DMS79 treated with DMSO at 0.1 percent for 48 hours (cell line): ENCODE measurements around the gene KRT74.

ENCODE experiments used
- DNase-seq: peaks from one replicate; lab custom pipeline; 2025; lab: John Stamatoyannopoulos, UW

Gene KRT74

DNA sequence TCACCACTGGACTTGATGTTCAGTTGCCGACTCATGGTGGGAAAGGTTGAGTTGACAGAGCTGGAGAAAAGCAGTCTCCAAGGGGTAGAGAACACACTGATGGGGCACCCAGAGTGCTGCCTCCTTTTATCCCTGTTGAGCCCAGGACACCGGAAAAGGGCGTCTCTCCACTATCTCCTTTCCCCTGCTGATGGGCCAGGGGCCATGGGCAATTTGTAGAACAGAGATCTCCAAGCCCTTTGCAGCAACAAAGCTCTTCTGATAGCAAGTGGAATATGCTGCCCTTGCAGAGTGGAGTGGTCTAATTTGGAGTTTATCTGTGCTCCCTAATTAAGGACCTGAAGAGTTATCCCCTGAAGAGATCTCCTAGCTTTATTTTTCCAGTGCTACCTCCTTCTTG is at the start of gene KRT74:
Gene KRT74 (minus strand): TSS at position 101 of the 400 bp plus-strand sequence. CDS start 66 bp downstream, at position 35.
- DNase-seq: no peak

DNA sequence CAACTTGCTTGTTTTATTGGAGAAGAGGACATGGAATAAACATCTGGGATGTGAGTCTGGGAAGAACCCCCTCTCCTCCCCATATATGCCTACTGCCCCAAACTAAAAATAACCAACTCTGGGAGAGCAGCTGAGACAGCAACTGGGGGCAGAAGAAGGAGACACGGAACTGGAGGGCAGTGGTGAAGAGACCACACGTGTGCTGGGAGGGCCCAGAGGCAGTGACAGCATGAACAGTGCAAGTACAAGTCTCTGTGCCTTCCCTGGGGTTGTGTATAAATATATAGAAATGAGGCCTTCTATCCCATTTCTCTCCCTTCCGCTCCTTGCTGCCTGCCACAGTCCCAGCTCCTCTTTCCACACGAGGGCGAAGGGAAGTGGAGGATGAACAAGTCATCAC is 48.7 kb upstream of the KRT74 start:
- no peak for DNase-seq

DNA sequence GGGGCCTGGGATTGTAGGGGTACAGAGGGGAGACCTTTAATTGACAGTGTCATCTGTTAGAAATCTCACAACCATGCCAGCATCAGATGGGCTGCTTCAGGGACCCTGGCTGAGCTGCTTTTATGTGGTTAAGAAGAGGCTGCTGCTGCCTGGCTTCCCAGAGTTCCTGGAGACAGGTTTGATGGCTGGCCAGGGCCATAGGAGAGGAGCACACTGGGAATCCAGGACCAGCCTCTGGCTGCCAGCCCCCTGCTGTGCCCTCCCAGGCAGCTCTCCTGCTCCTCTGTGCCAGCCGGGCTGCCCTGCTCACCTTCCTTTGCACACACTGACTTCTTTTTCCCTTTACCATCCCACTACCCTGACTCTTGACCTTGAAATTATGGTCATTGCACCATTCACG is 45.2 kb upstream of the KRT74 start:
- no peak for DNase-seq

DNA sequence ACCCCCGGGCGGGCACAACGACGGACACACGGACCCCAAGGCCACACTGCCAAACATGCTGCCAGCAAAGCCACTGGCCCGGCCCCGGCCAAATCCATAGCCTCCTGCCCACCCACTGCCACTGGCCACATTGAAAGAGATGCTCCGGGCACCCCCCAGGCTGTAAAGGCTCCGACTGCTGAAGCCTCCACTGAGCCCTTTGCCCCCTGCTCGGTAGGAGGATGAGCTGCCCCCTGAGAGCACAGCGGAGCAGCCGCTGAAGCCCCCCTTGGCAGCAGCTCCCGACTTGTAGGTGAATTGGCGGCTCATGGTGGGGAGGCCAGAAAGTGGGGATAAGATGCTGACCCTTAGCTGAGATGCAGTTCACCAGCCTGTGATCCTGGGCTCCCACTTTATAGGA is 44.6 kb upstream of the KRT74 start, which contains the start of gene KRT73:
Gene KRT73 (minus strand): TSS at position 344 of the 400 bp plus-strand sequence. CDS start 35 bp downstream, at position 309.
- DNase-seq: no peak

DNA sequence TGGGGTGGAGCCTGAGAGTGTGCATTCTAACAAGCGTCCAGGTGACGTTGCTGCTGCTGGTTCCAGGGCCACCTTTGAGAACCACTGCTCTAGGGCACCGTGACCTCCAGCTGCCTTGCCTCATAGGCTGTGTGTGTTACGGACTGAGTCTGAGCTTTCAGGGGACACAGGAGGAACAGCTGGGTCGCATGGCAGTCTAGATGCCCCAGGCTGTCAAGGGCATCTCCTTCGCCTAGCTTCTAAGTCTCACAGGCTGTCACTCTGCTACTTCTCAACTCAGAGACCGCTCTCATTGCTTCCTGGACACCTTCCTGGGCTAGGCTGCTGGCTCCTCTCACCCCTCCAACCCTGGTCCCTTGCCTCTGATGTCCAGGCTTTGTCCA is 43.8 kb upstream of the KRT74 start:
- no peak for DNase-seq

DNA sequence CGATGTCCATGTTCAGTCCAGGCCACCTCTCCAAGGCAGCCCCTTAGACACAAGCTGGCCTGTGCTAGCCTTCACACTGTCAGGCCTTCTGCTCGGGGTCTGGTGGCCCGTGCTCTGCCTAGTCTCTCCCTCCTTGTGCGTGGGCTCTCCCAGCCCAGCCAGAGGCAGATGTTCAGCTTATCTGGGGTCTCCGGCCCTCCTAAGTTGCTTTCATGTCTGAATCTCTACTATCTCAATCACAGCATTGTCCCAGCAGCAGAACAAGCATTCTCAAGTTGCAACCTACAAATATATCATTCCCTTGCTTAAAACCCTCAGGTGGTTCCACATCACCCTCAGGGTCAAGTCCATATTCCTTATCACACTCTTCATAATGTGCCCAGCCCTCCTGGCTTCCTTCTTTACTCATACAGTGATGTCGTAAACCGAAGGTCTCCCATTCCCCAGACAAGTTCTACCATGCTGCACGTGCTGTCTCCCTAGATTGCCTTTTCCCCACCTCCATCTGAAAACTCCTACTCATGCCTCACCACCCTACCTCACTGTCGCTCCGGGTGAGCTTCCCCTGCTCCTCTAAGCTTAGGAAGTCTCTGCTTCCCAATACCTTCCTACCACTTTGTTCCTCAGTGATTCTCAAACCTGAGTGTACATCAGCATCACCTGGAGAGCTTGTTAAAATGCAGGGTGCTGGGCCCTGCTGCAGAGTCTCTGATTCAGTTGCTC is 43.2 kb upstream of the KRT74 start:
- DNase-seq: no peak

DNA sequence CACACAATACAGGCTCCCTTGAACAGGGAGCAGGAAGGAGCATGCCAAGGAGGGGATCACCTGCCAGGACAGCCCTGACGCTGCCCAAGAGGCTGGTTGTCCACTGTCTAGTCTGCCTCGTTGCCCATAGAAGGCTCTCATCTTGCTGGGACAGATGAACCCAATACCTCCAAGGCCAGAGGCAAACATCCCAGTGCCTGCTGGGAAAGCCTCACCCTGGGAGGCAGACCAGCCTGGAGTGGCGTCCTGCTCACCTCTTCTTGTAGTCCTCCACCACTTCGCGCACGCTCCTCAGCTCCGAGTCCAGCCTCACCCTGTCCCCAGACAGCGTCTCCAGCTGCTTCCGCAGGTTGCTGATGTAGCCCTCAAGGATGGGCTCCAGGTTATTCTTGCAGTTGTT is 42.3 kb upstream of the KRT74 start:
- no peak for DNase-seq

DNA sequence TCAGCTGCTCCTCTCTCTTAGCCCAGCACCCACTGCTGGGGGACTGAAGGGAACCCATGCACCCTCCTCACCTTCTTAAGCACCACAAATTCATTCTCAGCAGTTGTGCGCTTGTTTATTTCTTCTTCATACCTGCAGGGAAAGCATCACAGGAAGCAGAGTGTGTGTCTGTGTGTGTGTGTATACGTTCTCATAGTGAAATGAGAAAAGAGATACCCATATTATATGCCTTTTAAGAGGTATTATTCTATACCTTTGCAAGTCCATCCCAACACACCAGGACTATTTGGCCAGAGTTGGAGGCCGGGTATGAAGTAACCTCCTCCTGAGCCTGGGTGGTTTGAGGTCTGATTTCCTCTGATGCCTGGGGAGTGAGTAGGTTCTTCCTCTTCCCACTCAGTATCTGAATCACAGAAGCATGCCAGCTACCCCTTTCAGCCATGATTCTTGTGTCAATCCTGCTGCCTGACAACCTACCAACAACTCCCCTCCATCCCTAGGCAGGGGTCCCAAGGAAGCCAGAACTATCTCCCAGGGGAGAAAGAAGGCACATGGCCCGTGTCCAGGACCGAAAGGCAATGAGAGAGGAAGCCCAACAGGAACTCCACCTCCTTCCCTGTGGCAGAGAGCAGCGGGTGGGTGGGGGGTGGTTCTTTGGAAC is 41.7 kb upstream of the KRT74 start:
- DNase-seq: no peak

DNA sequence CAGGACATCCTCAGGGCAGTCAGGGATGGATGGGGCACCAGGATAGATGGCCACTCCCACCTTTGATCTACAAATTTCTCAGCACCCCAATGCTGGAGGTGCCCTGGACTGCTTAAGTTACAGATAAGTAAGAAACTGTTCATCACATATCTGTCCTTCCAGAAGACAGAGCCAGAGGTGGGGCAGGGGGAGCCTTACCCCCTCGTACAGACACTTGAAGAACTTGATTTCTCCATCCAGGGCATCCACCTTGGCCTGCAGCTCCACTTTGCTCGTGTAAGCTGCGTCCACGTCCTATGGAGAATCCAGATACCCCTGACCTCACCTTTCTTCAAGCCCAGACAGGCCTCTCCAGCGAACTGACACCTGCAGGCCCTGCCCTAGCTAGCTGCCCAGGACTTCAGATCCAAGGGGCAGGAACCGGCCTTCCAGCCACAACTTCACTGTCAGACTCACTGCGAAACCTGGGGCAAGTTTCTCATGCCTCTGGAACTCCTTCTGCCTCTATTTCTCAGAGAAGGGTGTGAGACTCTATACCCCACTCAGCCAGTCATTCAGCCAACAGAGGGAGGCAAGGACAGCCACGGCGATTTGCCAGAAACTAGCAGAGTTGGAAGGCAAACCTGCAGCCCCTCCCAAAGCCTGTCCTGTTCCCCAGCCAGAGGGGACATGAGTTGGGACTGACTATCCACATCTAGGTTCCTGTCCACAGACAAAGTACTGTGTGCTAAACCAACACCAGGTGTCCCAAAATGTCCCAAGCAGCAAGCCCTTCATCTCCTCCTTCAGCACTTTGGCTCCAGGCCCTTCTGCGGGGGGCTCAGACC is 41.0 kb upstream of the KRT74 start:
- no peak for DNase-seq

DNA sequence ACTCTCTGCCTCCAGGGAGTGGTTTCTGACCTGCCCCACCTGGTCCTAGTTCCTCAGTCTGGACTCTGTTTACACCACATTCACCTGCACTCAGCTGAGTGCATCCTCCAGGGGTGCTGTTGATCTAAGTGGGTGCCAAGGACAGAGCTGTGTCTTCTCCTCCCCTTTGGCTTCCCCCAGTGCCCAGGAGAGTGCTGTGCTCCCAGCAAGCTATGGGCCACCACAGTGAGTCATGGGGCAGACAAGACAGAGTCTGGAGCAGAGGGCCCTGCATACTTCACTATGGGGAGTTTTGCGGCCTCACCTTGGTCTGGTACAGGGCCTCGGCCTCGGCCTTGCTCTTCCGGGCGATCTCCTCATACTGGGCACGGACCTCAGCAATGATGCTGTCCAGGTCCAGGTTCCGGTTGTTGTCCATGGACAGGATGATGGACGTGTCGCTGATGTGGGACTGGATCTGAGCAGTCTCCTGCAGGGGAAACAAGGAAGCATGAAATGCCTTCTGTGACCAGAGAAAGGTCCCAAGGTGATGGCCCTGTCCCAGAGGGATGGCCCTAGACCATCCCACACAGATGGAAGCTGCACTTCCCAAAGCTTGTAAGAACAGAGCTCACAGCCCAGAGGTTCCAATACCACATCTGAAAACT is 39.9 kb upstream of the KRT74 start:
- DNase-seq: no peak

DNA sequence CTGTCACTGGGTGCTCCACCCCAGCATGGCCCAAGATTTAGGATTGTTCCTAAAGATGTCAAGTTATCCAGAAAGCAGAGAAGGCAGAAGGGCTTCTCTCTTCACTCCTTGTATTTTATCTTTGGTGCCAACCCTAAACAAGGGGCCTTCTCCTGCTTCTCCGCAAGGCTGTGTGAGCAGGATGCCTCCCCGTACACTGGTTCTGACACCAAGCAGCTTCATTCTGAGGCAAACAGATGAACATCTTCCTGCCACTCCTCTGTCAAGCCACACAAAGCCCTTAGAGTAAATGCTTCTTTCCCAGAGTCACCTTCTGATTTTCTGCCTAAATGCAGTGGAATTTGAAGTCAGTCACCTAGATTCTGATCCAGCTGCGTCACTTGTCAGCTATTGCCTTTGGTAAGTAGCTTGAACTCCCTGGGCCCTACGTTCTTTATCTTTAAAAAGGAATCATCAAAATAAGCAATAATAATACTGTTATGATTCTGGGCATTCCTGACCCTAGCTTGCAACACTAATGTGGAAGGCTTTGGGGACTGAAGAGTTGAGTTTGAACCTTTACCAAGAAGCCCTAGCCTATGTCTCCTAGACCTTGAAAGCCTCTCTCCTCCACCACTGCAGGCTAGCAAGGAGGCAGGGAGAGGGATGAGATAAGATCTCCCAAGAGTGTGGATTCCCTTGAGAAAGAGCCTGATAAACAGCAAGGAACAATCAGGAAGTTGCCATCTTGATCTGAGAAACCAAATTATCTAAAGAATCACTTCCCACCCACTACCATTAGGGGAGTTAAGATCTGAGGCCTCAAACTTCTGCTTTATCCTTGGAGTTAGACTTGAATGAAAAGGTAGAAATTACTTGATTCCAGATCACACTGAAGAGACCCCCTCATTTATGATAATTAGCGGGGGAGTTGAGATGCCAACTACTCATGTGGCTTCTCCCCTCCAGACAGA is 39.1 kb upstream of the KRT74 start:
- DNase-seq: no peak

DNA sequence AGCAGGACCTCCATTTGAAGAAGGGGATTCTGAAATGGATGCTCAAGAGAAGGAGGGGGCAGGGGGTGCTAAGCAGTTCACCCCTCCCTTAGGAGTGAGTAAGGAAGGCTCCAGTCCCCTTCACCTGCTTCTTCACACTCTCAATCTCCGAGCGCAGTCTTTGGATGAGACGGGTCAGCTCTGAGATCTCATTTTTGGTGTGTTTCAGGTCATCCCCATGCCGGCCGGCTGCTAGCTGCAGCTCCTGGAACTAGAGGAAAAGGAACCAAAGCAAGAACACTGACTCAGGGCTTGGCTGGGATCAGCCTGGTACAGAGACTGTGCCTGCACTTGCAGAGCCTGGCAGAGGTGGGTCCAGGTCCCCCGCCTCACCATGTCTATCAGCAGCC is 37.4 kb upstream of the KRT74 start:
- DNase-seq: no peak

DNA sequence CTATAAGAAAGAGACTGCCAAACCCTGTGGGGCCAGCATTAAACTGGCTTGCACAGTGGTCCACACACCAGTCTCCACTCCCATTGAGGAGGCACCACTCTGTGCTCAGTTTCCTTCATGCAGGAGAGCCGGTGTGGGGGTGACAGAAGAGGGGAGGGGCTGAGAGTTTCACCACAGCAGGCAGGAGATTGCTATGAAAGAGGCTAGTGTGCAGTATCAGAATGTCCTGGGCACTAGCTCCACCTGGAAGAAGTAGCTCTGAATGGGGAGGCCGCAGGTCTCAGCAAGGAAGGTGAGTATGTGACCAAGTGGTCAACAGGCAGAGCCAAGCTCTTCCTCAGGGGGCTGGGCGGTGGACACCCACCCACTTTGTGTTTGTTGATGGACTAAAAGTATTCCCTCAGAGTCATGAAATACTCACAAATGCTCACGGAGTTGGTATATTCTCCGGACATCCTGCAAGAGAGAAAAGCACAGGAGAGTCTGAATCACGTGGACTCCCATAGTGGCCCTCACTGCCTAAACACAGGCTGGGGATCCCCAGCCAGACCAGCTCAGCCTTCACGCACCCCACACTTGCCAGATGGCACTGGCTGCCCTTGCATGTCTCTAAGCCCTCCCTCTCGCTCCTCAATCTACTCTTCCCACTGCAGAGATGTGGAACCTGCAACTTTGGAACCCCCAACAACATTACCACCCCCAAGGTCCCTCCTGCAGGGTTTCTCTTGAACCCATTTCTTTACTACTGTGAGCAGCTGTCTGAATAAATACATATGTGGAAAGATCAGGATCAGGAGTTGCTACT is 35.4 kb upstream of the KRT74 start:
- no peak for DNase-seq

DNA sequence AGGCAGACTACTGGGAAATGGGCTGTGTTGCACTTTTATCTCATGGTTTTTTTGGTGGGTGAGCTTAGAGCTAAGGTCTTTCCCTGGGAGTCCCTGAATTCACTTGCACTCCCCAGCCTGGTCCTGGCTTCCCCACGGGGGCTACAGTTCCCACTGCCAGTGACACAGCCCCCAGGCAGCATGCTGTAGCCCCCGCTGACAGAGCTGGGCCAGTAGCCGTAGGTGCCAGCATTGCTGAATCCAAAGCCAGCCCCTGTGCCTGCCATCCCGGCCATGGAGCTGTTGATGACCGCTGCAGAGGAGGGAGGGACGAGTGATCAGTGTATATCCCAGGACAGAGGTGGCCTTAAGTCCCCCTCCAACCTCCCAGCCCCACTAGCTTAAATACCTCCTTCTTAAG is 34.5 kb upstream of the KRT74 start:
- no peak for DNase-seq

DNA sequence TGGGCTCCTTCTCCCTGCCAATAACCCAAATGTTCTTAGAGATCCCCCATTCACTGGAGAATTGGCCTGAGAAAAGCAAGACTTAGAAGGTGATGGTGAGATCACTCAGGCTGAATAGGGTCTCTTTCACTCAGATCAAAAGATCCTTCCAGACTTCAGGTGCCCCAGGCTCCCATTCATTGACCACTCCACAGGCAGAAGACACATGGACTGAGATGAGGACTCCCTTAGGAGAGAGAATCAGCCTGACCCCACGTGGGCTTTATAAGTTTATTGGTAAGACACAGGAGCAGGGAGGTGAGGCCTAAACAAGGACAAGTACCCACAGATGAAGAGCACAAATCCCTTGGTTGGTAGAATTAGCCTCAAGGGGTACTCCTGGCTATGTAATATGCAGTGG is 33.7 kb upstream of the KRT74 start:
- no peak for DNase-seq

DNA sequence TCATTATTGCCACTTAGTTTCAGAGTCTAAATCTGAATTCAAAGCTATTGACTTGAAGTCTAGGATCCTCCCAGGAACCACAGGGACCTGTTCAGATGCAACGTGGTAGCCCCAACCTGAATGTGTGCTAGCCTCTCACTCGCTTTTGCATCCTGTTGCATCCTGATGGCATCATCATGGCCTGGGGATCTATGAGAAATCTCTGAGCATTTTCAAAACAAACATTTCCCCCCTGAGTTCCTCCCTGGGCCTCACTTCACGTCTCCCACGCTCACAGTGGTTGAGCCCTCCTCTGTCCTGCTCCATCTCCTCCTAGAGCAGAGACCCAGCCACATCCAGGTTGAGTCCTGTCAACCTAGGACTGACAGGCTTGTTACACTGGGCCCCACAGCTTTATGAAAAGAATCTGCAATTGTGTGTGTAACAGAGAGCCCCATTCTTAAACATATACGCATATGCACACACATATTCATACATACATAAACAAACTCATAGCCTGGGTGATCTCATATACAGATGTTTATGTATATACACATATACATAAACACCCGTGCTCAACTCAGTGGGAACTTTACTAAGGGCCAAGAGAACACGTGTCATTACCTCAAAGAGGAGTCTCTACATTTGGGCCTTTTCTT is 33.1 kb upstream of the KRT74 start:
- DNase-seq: no peak

DNA sequence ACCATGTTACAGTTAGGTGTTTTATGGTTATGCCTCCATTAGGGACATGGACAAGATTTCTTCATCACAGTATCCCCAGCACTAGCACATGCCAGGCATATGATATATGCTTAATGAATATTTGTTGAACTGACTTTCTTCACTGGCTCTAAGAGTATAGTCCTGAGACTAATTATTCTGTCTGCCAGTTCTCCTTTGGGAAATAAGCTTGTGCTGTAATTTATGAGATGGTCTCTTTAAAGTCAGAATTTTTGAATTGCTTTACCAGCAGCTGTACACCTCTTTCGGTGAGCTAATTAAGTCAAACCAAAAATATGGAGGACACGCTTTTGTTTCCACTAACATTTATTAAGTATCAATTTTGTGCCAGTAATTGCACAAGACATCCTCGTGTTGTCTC is 32.5 kb upstream of the KRT74 start:
- DNase-seq: no peak

DNA sequence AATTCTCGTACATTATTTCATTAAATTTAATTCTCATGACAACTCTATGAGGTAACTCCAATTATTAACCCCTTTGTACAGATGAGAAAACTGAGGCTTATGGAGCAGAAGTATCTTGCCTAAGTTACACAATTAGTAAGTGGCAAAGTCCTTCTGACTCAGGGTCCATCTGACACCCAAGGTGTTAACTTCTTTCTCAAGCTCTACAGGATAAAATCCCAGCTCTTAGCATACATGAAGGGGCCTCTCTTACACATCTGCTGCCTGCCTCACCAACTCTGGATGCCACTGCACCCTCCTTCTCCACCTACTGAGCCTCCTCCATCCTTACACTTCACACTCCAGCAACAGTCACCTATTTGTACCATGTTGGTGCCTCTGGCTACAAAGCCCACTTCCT is 31.9 kb upstream of the KRT74 start:
- no peak for DNase-seq

DNA sequence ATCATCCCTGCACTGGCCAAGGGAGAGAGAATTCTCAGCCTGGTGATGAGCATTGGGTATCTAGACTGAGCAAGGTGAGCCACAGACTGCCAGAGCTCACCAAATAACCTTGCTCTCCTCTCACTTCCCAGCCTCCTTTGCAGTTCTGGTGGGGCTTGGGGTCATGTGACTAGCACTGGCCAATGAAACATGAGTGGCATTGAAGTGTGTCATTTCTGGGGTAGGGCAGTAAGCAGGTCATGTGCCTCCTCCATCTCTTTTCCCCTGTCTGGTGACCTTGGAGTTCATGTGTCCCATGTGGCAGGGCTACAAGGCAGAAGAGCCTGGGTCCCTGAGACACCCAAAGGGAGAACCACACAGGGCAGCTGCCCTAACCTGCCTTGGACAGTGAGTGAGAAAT is 31.2 kb upstream of the KRT74 start:
- DNase-seq: no peak

DNA sequence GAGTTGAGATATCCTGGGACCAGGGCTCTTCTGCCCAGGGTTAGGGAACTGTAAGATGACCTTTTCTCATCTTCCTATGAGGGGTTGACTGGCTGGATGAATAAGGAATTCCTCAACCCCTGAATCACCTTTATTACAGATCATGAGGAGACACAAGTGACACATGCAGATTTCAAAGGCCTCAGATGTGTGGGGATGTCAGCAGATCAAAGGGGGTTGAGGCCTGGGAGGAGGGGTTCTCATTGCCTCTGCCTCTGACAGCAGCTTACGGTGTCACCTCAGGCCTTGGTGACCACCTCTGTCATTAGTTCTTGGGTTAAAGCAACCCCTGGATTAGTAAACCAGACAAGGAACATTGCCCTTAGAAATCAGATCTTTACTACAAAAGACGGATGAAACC is 29.7 kb upstream of the KRT74 start:
- no peak for DNase-seq
